ENCODE results near the gene PLCB1.

GRCh38 chr20:8152183-8152582 is 20.1 kb downstream of the PLCB1 start:
- TF ChIP-seq POLR2A (IDR thresholded peaks at IDR 0.05; ENCODE audit: low read depth, low read length), result no peak
- TF ChIP-seq TAF1 (IDR thresholded peaks at IDR 0.05; ENCODE audit: borderline replicate concordance, low read depth, low read length), result no peak
